ENCODE results near the gene PACS1.

- TF ChIP-seq CTCF (IDR thresholded peaks at IDR 0.05; ENCODE audit: low read length) (no peak), EZH2 (IDR thresholded peaks at IDR 0.05; ENCODE audit: borderline replicate concordance, low read length) (no peak)
Observed at GRCh38 chr11:66077927-66078326, 7.9 kb downstream of the PACS1 start.

Data from OCI-LY1 (cell line).